ENCODE data around the gene AK3.

The AK3 gene

GRCh38 chr9:4748612-4749011 is 7.6 kb upstream of the AK3 start:
- no peak for DNase-seq (ENCODE audit: low read depth in 2 of 2)

- DNase-seq (ENCODE audit: low read depth in 2 of 2) = no peak
Observed at GRCh38 chr9:4746278-4747030, 5.5 kb upstream of the AK3 start.

GRCh38 chr9:4743131-4743875 is 2.3 kb upstream of the AK3 start:
- DNase-seq (ENCODE audit: low read depth in 2 of 2) = no peak

- DNase-seq (ENCODE audit: low read depth in 2 of 2) = no peak
Observed at GRCh38 chr9:4742246-4742645, 1.2 kb upstream of the AK3 start.

- no peak for DNase-seq (ENCODE audit: low read depth in 2 of 2)
Observed at GRCh38 chr9:4741365-4742089, 525 bp upstream of the AK3 start.

- no peak for DNase-seq (ENCODE audit: low read depth in 2 of 2)
Observed at GRCh38 chr9:4740388-4740637, 689 bp downstream of the AK3 start.

GRCh38 chr9:4739587-4740387 is 1.2 kb downstream of the AK3 start:
- no peak for DNase-seq (ENCODE audit: low read depth in 2 of 2)

- no peak for DNase-seq (ENCODE audit: low read depth in 2 of 2)
Observed at GRCh38 chr9:4738866-4739586, 2.0 kb downstream of the AK3 start.

GRCh38 chr9:4734150-4734549 is 6.9 kb downstream of the AK3 start:
- DNase-seq (ENCODE audit: low read depth in 2 of 2) = no peak

- no peak for DNase-seq (ENCODE audit: low read depth in 2 of 2)
Observed at GRCh38 chr9:4732890-4733289, 8.1 kb downstream of the AK3 start.

GRCh38 chr9:4727593-4727992 is 13.4 kb downstream of the AK3 start:
- no peak for DNase-seq (ENCODE audit: low read depth in 2 of 2)

- DNase-seq (ENCODE audit: low read depth in 2 of 2) = no peak
Observed at GRCh38 chr9:4725706-4726442, 15.1 kb downstream of the AK3 start.

- DNase-seq (ENCODE audit: low read depth in 2 of 2) = no peak
Observed at GRCh38 chr9:4721736-4722135, 19.3 kb downstream of the AK3 start.

GRCh38 chr9:4718911-4719310 is 22.1 kb downstream of the AK3 start:
- DNase-seq (ENCODE audit: low read depth in 2 of 2) = no peak

- DNase-seq (ENCODE audit: low read depth in 2 of 2) = no peak
Observed at GRCh38 chr9:4717815-4718214, 23.2 kb downstream of the AK3 start.

- DNase-seq (ENCODE audit: low read depth in 2 of 2) = no peak
Observed at GRCh38 chr9:4716163-4716562, 24.8 kb downstream of the AK3 start.

- no peak for DNase-seq (ENCODE audit: low read depth in 2 of 2)
Observed at GRCh38 chr9:4714266-4715016, 26.6 kb downstream of the AK3 start.

GRCh38 chr9:4713849-4714248 is 27.2 kb downstream of the AK3 start:
- DNase-seq (ENCODE audit: low read depth in 2 of 2) = no peak

GRCh38 chr9:4709380-4709779 is 31.6 kb downstream of the AK3 start:
- no peak for DNase-seq (ENCODE audit: low read depth in 2 of 2)

- no peak for DNase-seq (ENCODE audit: low read depth in 2 of 2)
Observed at GRCh38 chr9:4706971-4707622, 33.9 kb downstream of the AK3 start.
